Neural crest cell (in vitro differentiated cells): ENCODE measurements around the gene CSRNP3. TPM values are rescaled to one million over a fixed set of nuclear protein-coding genes. Genes with fewer than 3 reads are reported as not detected.

Experiments used
- DNase-seq: peaks from one replicate; pipeline ENCODE4 v3.0.0; 2021; ENCODE audit warnings: low read depth, mixed read lengths, low spot score
- H3K27ac Mint-ChIP-seq: one replicate; pipeline ENCODE4 v1.8.0; 2021; ENCODE audit warnings: mild to moderate bottlenecking, mixed read lengths; ENCODE audit not compliant: unreplicated experiment
- H3K27me3 Mint-ChIP-seq: 2 replicates; pipeline ENCODE4 v1.8.0; 2021; ENCODE audit warnings: low read depth, mild to moderate bottlenecking, mixed read lengths
- H3K36me3 Mint-ChIP-seq: 2 replicates; pipeline ENCODE4 v1.8.0; 2021; ENCODE audit warnings: low read depth, mild to moderate bottlenecking, mixed read lengths
- H3K4me1 Mint-ChIP-seq: 2 replicates; pipeline ENCODE4 v1.8.0; 2021; ENCODE audit warnings: mixed read lengths
- H3K4me3 Mint-ChIP-seq: one replicate; pipeline ENCODE4 v1.8.0; 2021; ENCODE audit warnings: mild to moderate bottlenecking, mixed read lengths
- H3K9me3 Mint-ChIP-seq: 2 replicates; pipeline ENCODE4 v1.8.0; 2021; ENCODE audit warnings: mixed read lengths
- total RNA-seq: library from RNA; stranded (reverse); gene quantifications from 2 replicates; pipeline ENCODE4 v1.2.1, GENCODE V29; 2021
- TF ChIP-seq, protein P1 (sequence below): fragments of 200-600 bp; sonication (generic); conservative IDR thresholded peaks from 2 replicates; pipeline ENCODE4 v1.5.0; 2021; ENCODE audit warnings: antibody characterized with exemption, mild to moderate bottlenecking

Gene CSRNP3
- total RNA-seq, 1 donor from 2014 or later: 28.4 TPM

DNA sequence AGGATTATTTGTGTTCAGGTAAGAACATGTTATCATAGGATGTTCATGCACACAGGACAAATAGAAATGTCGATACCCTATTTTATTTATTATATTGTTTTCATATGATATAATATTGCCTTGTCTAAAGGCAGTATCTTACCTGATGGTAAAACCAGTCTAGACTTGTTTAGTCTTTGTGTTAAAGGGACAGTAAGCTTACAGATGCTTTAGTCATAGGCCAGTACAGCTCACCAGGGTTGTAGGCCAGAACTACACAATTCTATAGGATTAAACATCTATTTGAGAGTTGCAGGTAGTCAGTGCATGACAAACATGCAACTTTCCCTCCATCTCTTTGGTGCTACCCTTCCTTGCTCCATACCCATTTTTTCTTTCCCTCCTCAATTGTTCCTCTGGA, 166.0 kb downstream of the CSRNP3 start:
- Mint-ChIP-seq H3K4me3 (no peak overlapping the region), H3K9me3 (no peaks in the 10 kb centered on the region), H3K36me3 (peaks cover 2% of the 10 kb centered on the region), H3K27ac (no peak overlapping the region), H3K4me1 (peaks cover 40% of the 10 kb centered on the region), H3K27me3 (no peaks in the 10 kb centered on the region)
- TF ChIP-seq, protein P1, sequence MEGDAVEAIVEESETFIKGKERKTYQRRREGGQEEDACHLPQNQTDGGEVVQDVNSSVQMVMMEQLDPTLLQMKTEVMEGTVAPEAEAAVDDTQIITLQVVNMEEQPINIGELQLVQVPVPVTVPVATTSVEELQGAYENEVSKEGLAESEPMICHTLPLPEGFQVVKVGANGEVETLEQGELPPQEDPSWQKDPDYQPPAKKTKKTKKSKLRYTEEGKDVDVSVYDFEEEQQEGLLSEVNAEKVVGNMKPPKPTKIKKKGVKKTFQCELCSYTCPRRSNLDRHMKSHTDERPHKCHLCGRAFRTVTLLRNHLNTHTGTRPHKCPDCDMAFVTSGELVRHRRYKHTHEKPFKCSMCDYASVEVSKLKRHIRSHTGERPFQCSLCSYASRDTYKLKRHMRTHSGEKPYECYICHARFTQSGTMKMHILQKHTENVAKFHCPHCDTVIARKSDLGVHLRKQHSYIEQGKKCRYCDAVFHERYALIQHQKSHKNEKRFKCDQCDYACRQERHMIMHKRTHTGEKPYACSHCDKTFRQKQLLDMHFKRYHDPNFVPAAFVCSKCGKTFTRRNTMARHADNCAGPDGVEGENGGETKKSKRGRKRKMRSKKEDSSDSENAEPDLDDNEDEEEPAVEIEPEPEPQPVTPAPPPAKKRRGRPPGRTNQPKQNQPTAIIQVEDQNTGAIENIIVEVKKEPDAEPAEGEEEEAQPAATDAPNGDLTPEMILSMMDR: no peak
- DNase-seq: no peak

DNA sequence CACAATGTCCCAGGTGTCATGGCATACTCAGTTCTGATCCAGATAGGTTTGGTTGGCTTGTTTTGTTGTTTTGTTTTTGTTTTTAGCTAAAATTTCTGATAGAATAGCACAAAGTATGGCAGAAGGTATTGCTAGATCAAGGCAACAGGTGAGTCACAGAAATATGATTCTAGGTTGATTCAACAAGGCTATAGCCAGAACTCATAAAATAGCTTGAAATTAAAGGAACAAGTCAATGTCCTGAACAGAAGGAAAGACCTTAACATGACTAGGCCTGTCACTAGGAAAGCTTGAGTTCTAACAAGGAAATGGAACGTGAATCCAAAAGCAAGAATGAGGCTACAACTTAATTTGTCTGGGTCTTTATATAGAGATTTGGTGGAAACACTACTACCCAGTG, 167.5 kb downstream of the CSRNP3 start:
- H3K4me1 Mint-ChIP-seq: peaks cover 33% of the 10 kb centered on the region
- H3K4me3 Mint-ChIP-seq: no peak overlapping the region
- no peaks in the 10 kb centered on the region for H3K9me3 Mint-ChIP-seq
- TF ChIP-seq, protein P1: no peak
- no peaks in the 10 kb centered on the region for H3K27me3 Mint-ChIP-seq
- DNase-seq: no peak
- H3K27ac Mint-ChIP-seq: no peak overlapping the region
- no peaks in the 10 kb centered on the region for H3K36me3 Mint-ChIP-seq

DNA sequence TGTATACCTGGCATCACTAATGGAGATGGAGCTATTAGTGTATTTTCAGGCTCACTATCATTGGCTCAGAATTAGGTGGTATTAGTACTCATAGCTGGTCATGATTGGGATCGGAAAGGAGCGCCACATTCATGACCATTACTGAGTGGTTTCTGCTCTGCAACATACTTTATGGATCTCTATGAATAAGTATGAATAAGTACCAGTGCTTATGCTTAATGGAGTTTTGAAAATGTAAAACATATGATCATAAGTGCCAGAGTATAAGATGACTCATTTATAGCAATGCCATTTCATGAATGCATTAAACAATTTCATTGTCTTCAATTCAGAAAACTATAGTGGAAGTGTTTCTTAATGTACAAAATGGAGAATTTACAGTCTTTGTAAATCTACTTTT, 167.9 kb downstream of the CSRNP3 start:
- TF ChIP-seq, protein P1: no peak
- DNase-seq: no peak
- peaks cover 32% of the 10 kb centered on the region for H3K4me1 Mint-ChIP-seq
- no peak overlapping the region for H3K4me3 Mint-ChIP-seq
- no peaks in the 10 kb centered on the region for H3K9me3 Mint-ChIP-seq
- no peak overlapping the region for H3K27ac Mint-ChIP-seq
- H3K27me3 Mint-ChIP-seq: no peaks in the 10 kb centered on the region
- peaks cover 3% of the 10 kb centered on the region for H3K36me3 Mint-ChIP-seq

DNA sequence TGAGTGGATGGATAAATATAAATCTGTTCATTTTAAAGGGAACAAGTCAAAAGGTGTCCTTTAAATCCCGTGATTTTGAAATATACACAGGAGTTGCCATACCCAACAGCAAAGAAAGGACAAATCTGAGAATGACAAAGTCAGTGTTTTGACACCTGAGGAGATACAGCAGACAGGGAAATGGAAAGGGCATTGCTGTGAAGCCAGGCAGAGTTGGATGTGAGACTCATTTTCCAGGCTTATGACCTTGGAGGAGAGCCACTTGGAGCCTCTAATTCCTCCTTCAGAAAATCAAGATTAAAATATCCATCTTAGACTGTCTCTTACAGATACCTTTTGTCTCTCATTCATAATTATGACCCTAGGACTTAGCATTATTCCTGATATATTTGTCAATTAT, 170.0 kb downstream of the CSRNP3 start:
- peaks cover 13% of the 10 kb centered on the region for H3K4me1 Mint-ChIP-seq
- H3K4me3 Mint-ChIP-seq: no peak overlapping the region
- peaks cover 10% of the 10 kb centered on the region for H3K9me3 Mint-ChIP-seq
- H3K27me3 Mint-ChIP-seq: no peaks in the 10 kb centered on the region
- DNase-seq: no peak
- H3K36me3 Mint-ChIP-seq: peaks cover 20% of the 10 kb centered on the region
- TF ChIP-seq, protein P1: no peak
- H3K27ac Mint-ChIP-seq: no peak overlapping the region

DNA sequence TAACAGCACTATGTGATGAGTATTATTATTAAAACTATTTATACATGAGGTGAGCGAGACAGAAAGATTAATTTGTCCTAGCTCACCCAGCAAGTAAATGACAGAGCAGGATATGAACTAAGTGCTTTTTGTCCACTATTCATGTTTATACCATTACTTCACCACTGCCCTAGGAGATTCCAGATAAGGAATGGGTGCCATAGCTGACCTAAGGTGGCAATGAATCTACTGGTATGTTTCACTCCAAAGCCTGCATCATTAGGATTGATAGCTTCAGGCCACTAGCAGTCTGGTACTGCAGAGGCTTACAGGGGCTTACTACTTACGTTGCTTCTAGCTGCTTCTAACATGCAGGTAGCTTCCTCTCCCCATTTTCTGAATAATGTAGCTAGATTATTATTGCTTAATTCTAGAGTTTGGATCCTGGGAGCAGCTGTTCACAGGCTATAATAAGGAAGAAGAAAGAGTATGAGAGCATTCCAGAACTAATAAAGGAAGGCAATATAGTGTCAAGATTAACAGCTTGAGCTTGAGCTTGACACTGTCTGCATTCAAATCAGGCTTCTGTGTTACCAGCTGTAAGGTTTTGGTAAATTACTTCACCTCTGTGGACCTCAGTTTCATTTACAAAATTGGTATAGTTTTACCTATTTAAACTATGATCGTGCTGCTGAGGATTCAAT, 170.9 kb downstream of the CSRNP3 start:
- H3K36me3 Mint-ChIP-seq: peaks cover 24% of the 10 kb centered on the region
- no peak overlapping the region for H3K27ac Mint-ChIP-seq
- TF ChIP-seq, protein P1: no peak
- peaks cover 10% of the 10 kb centered on the region for H3K9me3 Mint-ChIP-seq
- H3K4me3 Mint-ChIP-seq: no peak overlapping the region
- peaks cover 4% of the 10 kb centered on the region for H3K4me1 Mint-ChIP-seq
- DNase-seq: no peak
- no peaks in the 10 kb centered on the region for H3K27me3 Mint-ChIP-seq
